Mucosa of gallbladder (tissue), 1 donor: ENCODE measurements around the gene PIF1. TPM values are rescaled to one million over a fixed set of nuclear protein-coding genes. Genes with fewer than 3 reads are reported as not detected.

ENCODE experiments used
- DNase-seq: peaks from one replicate; pipeline ENCODE4 v3.0.0-alpha.2; 2020; ENCODE audit warnings: low spot score
- total RNA-seq: library from RNA; stranded (reverse); gene quantifications from one replicate; pipeline ENCODE4 v1.2.1, GENCODE V29; 2021
- donor health status: DM: no; HTN: no; CAD: no.

PIF1 gene, protein sequence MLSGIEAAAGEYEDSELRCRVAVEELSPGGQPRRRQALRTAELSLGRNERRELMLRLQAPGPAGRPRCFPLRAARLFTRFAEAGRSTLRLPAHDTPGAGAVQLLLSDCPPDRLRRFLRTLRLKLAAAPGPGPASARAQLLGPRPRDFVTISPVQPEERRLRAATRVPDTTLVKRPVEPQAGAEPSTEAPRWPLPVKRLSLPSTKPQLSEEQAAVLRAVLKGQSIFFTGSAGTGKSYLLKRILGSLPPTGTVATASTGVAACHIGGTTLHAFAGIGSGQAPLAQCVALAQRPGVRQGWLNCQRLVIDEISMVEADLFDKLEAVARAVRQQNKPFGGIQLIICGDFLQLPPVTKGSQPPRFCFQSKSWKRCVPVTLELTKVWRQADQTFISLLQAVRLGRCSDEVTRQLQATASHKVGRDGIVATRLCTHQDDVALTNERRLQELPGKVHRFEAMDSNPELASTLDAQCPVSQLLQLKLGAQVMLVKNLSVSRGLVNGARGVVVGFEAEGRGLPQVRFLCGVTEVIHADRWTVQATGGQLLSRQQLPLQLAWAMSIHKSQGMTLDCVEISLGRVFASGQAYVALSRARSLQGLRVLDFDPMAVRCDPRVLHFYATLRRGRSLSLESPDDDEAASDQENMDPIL
- total RNA-seq, result 6.0 TPM

DNA sequence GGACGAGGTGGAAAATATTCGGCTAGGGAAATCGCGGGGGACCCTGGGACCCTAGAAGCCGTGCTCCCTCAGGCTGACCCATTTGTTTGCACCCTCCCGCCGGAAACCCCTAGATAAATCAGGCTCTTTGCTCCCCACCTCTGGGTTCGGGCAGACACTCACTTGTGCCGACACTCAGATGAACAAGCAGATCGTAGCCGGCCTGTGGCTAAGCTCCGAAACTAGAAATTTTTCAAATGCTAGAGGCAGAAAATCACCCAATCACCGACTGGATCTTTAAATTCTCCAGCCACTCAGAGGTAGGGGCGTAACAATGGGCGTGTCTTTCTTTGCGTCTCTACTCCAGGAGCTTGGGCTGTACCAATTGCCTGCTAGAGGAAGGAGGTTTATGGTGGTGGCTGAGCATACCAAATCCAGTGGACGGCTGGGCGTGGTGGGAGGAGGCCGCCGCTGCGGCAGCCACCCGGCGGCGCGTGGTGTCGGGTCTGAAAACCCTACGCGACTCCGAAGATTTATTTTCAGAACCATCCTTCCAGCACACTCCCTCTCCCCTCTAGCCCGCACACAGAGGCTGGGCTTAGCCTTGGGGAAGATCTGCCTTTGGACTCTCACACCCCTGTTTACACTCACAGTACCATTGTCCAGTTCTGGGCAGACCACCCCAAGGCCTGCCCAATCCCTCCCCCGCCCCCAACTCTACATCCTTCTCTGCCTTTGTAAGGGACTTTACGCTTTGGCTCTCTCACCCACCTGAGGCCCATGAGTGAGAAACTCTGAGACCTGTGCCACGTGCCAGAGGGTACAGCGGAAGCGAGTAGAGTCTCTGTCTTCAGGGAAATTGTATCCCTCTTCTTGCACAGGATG lies at the start of gene PIF1:
PIF1 (minus strand) TSS at position 217 of the 864 bp plus-strand sequence. CDS start 1,312 bp downstream, outside the sequence.
- DNase-seq, result peak; percentile 95

DNA sequence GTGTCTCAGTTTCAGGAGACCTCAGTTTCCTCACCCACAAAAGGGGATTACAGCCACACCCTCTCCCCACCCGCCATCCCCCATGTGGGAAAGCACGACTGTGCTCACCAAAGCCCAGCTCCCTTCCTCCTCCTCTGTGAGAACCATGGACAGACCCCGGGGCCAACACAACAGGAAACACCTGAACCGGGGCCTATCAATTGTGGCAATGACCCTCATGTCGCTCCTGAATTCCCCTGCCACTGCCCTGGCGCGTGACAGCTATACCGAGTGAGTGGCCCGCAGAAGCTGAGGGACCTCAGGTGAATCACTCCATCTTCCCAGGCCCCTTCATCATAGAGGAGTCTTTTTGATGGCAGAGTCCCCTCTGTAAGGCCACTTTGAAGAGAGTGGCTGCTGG lies 44.9 kb upstream of the PIF1 start:
- no peak for DNase-seq

DNA sequence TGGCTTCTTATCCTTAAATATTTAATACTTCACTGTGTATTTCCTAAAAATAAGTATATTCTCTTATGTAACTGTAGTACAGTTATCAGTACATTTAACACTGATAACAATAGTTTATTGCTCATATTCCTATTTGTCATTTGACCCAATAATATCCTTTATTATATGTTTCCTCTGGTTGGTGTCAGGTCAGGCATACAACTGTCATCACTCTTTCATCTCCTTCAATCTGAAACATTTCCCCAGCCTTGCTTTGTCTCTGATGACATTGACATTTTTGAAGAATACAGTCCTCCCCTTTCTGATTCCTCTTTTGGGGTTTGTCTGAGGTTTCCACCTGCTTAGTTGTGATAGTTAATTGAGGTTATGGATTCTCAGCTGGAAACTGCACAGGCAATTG lies 44.1 kb upstream of the PIF1 start:
- no peak for DNase-seq

DNA sequence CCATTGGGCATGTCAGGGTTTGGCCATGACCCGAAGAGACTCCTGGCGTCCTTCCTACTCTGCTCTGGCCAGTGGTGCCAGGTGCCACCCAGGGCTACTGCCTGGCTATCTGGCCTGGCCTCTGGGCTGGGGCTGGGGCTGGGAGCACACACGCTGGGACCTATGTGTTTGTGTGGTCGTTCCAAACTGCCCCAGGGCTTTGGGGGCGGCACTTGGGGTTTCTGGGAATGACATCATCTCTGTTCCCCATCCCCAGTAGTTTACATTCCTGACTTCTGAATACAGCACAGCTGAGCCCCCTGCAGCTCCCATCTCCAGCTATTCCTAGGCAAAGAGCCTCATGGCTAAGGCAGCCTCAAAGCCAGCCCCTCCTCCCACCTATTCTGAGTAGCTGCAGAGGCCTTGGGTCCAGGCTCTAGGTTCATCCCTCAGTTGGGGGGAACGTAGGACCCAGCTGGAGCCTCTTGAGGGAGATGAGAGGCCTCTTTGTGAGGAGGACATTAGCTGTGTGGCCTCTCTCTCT lies 40.6 kb upstream of the PIF1 start:
- no peak for DNase-seq

DNA sequence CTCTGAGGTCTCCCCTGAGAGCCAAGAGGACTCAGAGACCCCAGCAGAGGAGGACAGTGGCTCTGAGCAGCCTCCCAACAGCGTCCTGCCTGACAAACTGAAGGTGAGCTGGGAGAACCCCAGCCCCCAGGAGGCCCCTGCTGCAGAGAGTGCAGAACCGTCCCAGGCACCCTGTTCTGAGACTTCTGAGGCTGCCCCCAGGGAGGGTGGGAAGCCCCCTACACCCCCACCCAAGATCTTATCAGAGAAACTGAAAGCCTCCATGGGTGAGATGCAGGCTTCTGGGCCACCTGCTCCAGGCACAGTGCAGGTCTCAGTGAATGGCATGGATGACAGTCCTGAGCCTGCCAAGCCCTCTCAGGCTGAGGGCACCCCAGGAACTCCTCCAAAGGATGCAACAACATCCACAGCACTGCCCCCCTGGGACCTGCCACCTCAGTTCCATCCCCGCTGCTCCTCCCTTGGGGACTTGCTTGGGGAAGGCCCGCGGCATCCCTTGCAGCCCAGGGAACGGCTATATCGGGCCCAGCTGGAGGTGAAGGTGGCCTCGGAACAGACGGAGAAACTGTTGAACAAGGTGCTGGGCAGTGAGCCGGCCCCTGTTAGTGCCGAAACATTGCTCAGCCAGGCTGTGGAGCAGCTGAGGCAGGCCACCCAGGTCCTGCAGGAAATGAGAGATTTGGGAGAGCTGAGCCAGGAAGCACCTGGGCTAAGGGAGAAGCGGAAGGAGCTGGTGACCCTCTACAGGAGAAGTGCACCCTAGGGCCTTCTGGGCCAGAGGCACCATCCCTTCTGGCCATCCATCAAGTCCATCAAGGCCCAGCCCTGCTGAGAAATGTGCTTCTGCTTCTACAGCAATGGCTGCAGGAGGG lies 39.9 kb upstream of the PIF1 start:
- DNase-seq, result no peak

DNA sequence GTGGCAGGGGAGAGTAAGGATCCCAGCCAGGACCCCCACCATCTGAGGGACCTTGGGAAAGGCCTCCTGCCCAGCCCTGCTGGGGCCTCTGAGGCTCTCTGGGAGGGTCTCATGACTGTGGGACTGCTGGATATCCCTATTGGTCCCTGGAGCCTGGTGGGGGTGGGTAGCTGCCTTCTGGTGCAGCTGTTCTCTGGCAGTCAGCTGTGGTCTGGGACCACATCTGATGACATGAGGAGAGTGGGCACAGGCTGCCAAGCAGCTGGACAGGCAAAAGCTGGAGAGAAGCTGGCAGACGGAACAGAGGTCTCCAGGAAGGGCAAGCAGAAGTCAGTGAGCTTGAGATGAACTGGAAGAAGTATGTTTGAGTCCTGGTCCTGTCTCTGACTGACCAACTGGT lies 38.6 kb upstream of the PIF1 start:
- no peak for DNase-seq

DNA sequence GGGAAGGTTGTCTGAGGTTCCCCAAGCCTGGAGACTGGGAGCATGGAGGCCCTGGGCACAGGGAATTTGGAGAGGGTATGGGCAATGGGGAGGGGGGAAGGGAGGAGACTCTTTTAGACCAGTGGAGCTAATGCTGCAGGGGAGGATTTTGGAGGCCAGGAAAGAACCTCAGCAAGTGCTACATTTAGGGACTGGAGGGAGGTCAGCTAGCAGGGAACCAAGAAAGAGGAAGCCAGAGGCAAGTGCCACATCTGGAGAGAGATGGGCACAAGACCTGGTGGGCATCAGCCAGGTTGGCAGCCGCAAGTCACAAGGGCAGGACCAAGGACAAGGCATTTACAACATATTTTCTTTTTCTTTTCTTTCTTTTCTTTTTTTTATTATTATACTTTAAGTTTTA lies 37.0 kb upstream of the PIF1 start:
- DNase-seq, result no peak

DNA sequence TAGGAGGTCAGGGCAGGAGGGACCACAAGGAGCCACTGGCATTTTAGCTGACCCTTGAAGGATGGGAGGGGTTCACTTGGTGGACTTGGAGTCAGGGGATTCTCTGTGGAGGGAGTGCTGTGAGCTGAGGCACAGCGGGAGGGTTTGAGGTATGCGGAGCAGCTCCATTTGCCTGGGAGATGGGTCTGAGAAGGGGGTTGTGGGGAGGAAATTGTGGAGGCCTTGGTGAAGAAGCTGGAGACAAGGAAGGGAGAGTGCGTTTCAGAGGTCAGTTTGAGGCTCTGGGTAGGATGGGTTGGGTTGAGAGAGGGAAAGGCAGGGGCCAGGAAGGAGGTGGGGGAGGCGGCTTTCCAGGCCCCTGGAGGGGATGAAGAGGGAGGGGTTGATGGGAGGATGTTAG lies 36.5 kb upstream of the PIF1 start:
- DNase-seq, result no peak

DNA sequence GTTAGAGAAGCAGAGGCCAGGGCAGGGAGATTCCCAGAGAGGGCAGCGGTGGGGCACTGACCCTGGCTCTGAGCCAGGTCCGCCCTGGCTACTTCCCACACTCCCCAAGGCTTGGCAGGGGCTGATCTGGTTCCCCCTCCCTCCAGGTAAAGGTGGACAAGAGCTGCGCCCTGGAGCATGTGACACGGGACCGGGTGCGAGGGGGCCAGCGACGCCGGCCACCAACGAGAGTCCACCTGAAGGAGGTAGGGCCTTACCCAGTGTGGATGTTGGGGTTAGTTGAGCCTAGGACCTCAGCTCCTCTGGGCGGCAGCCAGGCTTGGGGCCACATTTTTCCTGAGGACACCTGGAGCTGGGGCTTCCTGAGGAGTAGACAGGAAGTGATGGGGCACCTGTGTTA lies 35.9 kb upstream of the PIF1 start:
- no peak for DNase-seq

DNA sequence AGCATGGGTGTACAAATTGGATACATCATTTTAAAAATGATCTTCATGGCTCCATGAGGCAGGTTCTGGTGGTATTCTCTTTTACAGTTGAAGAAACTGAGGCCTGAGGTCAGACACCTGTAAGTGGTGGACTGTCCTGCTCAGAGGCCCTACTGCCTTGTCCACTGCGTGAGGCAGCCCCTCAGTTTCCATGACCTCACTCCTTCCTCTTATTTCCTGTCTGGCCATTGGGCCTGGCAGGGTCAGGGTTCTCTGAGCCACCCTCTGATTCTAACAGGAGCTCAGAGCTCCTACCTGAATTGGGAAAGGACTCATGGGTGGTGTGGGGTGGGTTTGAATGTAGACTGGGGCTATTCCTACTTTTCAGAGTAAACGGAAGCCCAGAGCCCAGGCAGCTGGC lies 33.8 kb upstream of the PIF1 start:
- no peak for DNase-seq

DNA sequence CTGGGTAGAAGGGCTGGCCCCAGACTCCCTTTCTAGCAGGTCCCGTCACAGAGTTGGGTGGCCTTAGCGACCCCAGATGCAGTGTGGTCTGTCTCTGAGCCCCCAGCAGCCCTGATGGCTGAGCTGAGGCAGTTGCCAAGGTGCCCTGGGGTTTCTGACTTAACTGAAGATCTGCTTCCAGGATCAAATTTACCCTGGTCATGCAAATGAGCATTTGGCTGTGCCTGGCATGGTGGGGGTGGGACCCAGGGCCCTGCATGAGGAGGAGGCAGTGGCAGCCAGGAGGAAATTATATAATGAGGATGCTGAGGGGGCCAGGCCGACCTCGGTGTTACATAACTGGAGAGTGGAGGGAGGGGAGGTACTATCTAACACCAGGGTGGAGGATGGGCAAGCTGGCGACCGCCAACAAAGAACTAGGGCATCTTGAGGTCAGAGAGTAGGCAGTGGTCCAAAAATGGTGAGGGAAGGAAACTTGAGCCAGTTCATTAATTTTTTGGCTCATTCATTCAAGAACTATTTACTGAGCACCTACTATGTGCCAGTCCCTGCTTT lies 32.7 kb upstream of the PIF1 start:
- no peak for DNase-seq

DNA sequence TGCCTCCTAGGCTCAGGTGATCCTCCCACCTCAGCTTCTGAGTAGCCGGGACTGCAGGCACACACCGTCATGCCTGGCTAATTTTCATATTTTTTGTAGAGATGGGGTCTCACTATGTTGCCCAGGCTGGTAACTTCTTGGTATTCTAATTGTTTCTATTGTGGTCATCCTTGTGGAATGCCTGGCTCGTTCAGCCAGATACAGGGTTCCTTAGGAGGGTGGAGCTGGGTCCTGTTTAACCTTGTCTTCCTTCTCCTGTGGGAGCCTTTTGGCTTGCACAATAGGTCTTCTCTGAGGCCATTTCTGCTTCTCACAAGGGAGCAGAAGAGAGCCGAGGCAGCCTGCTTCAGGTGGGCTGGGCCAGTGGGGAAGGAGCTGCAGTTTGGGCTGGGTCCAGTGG lies 32.0 kb upstream of the PIF1 start:
- DNase-seq, result no peak

DNA sequence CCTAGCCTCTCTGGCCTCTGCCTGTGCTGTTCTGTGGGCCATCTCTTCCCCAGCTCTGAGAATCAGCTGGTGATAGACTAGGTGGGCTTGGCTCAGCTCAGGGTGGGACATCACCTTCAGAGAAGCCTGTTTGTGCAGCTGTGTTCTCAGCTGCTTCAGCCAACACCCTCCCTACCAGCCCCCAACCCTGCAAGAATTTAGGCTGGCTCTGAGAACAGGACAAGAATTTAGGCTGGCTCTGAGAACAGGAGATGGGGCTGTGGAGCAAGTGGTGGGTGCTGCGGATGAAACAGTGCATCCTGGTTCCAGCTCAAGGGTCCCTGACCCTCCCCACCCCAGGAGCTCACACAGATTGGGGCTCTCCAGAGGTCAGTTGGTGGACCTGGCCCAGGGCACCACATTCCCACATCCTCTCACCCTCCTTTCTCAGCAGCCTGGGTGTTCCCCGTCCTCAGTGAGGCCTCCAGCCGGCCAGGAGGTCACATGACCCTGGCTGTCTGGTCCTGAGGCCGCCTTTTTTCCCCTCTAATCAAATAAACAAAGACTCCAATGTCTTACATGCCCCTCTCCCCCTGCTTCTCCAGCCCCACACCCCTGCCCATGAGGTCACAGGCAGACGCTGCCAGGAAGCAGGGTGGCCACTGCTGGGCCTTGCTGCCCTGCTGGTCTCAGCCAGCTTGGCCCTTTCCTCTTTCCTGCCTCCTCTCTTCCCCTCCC lies 31.1 kb upstream of the PIF1 start:
- DNase-seq, result no peak

DNA sequence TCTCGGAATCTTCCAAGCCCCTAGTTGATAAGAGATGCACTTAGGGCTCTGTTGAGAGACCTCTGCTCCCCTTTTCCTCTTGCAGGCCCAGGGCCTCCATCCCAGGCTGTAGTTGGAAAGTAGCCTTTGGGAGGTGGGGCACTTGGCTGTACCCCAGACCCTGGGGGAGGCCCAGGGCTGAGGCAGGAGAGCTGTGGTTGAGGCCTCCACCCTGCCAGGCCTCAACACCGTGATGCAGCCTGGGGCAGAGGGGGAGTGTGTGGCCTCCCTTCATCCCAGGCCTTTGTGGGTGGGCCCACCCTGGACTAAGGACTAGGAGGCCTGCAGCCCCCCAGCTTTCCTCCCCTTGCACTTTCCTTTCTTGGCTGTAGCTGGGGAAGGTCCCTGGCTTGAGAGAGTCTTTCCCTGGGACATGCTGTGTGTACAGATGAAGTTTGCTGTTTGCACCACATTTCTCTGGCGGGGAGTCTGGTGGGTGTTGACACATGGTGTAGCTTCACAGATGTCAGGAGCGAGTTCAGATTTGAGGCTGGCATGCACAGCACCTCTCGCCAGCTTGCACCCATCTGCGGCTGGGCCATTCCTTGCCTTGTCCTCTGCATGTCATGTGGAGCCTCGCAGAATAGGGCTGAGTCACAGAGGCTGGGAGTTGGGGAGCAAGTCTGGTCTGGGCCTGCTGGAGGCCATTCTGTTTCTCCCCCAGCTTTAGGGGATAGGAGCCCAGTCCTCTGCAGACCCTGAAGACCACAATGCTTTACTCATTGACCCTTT lies 29.9 kb upstream of the PIF1 start:
- no peak for DNase-seq

DNA sequence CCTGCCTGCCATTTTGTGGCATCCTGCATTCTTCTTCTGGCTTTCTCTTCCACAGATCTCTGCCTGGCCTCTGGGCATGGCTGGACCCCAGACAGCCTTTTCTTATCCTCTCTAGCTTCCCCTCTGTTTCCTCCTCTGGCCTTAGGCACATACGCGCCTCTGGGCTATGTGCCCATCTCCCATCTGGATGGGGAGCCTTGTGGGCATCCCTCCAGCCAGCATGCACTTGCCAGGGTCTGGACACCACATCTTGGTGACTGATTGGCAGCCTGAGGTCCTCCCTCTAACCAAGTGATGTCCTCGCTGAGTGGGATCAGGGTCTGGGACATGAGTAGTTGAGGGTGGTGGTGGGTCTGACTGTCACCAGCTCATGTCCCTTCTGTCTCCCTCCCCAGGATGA lies 29.1 kb upstream of the PIF1 start:
- no peak for DNase-seq

DNA sequence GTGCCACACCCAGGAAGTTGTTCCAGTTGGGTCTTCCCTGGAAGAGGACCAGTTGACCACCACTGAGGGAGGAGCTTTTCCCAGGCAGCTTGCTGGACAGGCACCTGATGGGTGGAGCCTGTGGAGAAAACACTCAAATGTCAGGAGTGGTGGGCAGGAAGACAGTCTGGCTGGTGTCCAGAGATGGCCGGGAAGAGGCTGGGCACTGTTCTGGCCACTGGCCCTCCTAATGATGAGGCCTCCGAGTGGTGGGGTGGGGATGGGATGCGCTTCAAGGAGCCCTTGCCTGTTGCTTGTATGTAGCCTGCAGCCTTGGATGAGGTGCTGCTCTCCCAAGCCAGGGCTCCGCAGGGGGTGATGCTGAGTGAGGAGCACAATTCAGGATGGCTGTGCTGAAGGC lies 28.6 kb upstream of the PIF1 start:
- DNase-seq, result no peak

DNA sequence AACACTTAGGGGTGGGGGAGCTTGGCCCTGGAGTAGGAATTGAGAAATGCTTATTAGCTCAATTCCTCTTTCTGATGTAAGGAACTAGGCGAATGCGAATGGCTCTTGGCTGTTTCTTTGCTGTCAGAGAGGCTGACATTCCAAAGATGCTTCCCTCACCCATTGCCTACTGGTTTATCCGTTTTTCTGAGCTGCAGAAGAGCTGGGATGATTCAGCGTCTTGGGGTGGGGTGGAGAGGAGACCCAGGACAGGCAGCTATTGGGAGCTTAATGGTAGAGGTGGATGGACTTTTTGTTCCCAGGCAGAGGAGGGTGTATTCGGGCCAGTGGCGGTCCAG lies 26.0 kb upstream of the PIF1 start:
- peak; percentile 67 for DNase-seq

DNA sequence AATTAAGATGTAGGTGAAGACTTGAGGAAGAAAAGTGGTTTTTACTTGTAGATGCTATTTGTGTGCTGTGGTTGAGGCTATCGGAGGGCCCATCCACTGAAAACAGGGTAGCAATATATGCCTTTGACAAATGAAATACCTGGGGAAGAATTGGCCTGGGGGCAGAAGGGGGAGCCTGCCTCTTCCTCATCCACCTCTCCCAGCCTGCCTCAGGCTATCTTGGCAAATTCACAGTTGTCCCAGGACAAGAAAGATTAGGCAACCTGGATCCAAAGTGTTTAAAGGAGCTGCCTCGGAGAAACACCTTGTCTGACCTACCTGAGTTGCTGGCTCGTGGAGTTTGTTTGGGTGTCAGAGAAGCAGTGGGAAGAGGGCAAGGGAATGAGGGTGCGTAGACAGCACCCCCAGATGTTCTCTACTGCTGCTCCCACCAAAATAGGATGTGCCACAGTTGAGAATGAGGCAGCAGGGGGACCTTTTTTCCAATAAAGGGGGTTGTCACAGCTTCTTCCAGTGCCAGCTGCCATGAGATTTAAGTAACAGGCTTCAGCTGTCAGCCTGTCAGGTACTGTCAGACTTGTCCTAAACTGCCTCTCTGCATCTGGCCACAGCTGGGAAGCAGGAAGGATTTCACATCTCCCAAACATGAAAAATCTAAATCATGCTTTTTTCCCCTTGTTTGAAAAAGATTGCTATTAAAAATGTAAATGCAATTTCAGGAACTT lies 25.5 kb upstream of the PIF1 start:
- no peak for DNase-seq
